BJ (cell line): ENCODE results near the gene RNF14. TPM values are rescaled to one million over a fixed set of nuclear protein-coding genes. Genes with fewer than 3 reads are reported as not detected.

Experiments used
- CTCF ChIA-PET: fragments of 350-600 bp; formaldehyde crosslinking; extraction: SDS; loops from one replicate; lab custom pipeline; 2021; ENCODE audit warnings: antibody characterized with exemption, inconsistent platforms; lab: Yijun Ruan, JAX
- POLR2A ChIA-PET: fragments of 300-600 bp; sonication (Branson Sonifier 250); formaldehyde crosslinking; extraction: SDS; loops from one replicate; lab custom pipeline; 2021; ENCODE audit warnings: antibody characterized with exemption; lab: Charles Lee
- DNase-seq: peaks from one replicate; pipeline ENCODE4 v3.0.0-alpha.2; 2011; ENCODE audit warnings: low read depth
- H3K27me3 ChIP-seq: 2 replicates; pipeline ENCODE4 v1.6.0; 2011; ENCODE audit warnings: low read length; ENCODE audit not compliant: control insufficient read depth, insufficient read depth
- H3K36me3 ChIP-seq: 2 replicates; pipeline ENCODE4 v1.5.1; 2011; ENCODE audit warnings: low read length; ENCODE audit not compliant: control insufficient read depth, insufficient read depth
- H3K4me3 ChIP-seq: 2 replicates; pipeline ENCODE4 v1.5.1; 2011; ENCODE audit warnings: low read depth, mild to moderate bottlenecking, control low read depth, low read length
- polyA plus RNA-seq: library from polyadenylated mRNA; depleted of rRNA; stranded (reverse); fragments of >200 nt; gene quantifications from 2 replicates; pipeline ENCODE4 v1.2.3, GENCODE V29; 2011
- TF ChIP-seq, protein P1 (sequence below): IDR thresholded peaks from 2 replicates; pipeline ENCODE4 v1.5.1; 2011; ENCODE audit warnings: low read depth, mild to moderate bottlenecking, control low read depth, inconsistent platforms, low read length, moderate library complexity; ENCODE audit not compliant: insufficient read depth

The RNF14 gene
- polyA plus RNA-seq, 1 experiment = 27.2 TPM

DNA sequence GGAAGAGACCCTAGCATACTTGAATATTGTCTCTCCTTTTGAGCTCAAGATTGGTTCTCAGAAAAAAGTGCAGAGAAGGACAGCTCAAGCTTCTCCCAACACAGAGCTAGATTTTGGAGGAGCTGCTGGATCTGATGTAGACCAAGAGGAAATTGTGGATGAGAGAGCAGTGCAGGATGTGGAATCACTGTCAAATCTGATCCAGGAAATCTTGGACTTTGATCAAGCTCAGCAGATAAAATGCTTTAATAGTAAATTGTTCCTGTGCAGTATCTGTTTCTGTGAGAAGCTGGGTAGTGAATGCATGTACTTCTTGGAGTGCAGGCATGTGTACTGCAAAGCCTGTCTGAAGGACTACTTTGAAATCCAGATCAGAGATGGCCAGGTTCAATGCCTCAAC, 9.5 kb downstream of the RNF14 start:
- peaks cover 9% of the 10 kb centered on the region for H3K36me3 ChIP-seq
- TF ChIP-seq, protein P1, sequence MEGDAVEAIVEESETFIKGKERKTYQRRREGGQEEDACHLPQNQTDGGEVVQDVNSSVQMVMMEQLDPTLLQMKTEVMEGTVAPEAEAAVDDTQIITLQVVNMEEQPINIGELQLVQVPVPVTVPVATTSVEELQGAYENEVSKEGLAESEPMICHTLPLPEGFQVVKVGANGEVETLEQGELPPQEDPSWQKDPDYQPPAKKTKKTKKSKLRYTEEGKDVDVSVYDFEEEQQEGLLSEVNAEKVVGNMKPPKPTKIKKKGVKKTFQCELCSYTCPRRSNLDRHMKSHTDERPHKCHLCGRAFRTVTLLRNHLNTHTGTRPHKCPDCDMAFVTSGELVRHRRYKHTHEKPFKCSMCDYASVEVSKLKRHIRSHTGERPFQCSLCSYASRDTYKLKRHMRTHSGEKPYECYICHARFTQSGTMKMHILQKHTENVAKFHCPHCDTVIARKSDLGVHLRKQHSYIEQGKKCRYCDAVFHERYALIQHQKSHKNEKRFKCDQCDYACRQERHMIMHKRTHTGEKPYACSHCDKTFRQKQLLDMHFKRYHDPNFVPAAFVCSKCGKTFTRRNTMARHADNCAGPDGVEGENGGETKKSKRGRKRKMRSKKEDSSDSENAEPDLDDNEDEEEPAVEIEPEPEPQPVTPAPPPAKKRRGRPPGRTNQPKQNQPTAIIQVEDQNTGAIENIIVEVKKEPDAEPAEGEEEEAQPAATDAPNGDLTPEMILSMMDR = no peak
- ChIA-PET POLR2A (no interaction called here), CTCF (interaction anchor here (1.2 to 3.8 kb wide), 5 partner anchors 9 to 165 kb away, joined by 4 to 23 read pairs (median 13); partner anchors contain the start of gene RNF14)
- DNase-seq = no peak
- no peaks in the 10 kb centered on the region for H3K27me3 ChIP-seq
- no peak overlapping the region for H3K4me3 ChIP-seq

DNA sequence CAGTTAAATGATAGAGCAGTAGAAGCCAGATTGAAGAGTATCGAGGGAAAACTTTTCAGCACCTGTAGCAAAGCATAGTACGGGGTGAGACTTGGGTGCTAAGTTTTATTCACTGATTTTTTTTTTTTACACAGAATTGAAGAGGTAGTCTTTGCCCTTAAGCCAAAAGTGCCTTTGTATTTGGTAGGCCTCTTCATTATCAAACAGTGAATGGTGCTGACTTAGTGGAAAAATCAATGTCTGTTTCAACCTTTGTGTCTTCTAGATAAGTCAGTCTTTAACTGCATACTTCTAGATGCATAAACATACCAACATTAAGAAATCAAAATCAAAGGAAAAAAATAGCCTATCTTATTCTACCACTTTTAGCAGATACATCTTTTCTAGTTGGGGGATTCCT, 13.7 kb downstream of the RNF14 start:
- POLR2A ChIA-PET = no interaction called here
- TF ChIP-seq, protein P1 = no peak
- H3K36me3 ChIP-seq = peaks cover 16% of the 10 kb centered on the region
- DNase-seq = no peak
- CTCF ChIA-PET = interaction anchor here (1.0 to 4.2 kb wide), 2 partner anchors 14 to 22 kb away, joined by 3 to 18 read pairs; partner anchors contain the start of gene RNF14
- H3K27me3 ChIP-seq = no peaks in the 10 kb centered on the region
- no peak overlapping the region for H3K4me3 ChIP-seq

DNA sequence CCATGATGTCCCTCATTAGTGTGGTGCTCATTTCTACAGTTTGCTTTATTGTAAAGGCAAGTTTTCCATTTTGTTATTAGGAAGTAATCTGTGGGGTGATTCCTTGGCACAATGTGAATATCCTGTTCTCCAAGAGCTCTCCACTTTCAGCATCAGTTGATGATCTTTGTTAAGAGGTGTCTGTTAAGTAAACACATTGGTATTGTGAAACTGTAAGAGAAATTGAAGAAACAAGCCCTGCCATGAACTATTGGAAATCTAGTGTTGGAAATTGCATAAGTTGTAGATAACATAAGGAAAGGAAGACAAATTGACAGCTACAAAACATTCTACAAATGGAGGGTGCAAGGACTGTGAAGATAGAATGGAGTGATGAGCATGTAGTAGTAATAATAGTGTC, 17.2 kb downstream of the RNF14 start:
- ChIA-PET CTCF (interaction anchor here (0.7 to 4.2 kb wide), 4 partner anchors 17 to 339 kb away, joined by 3 to 18 read pairs (median 4); partner anchors contain the start of genes RNF14 and SPRY4), POLR2A (no interaction called here)
- H3K27me3 ChIP-seq = no peaks in the 10 kb centered on the region
- peaks cover 9% of the 10 kb centered on the region for H3K36me3 ChIP-seq
- TF ChIP-seq, protein P1 = no peak
- DNase-seq = no peak
- no peak overlapping the region for H3K4me3 ChIP-seq

DNA sequence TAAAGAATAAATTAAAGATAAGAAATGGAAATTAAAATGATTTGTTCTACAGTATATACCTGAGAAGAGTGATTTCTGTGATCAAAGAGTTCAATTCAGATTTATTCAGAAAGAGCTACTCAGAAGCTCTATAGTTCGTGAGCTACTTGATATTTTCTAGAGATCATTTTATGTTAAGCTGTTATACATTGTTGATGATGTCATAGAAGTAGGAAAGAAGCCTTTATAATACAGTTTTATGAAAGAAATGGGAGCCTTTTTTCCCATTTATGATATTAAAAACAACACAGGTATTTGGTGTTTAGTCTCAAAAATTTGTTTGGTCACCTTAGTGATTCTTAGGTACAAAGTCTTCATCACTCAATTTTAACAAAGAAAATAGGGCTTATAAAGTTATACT, 20.8 kb downstream of the RNF14 start:
- POLR2A ChIA-PET = no interaction called here

DNA sequence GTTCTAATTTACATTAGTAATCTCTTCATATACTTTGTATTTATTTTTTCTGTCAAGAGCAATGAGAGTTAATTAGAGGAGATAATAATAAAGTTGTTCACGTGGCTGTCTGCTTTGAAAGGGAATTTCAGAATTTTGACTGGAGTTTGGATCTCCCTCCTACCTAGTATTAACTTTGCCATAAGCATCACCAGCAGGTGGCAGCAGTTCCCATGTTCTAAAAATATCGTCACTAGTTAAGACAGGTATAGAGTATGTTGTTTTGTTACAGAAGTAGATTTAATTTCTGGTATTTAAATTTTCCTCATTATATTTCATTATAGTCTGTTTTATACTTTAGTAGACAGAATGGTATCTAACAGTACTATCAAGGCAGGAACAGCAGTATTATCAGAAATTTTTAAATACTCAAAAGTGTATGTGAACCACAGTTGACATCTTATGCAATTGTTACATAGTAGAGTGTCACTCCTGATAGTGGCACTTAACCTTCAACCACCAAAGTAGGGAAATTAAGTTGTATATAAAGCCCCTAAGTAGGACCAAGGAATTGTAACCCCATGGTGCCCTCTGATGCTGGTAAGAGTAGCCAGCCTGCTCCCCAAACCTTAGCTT, 23.6 kb downstream of the RNF14 start:
- Histone ChIP-seq H3K27me3 (no peaks in the 10 kb centered on the region), H3K4me3 (no peak overlapping the region), H3K36me3 (peaks cover 5% of the 10 kb centered on the region)
- ChIA-PET POLR2A (no interaction called here), CTCF (interaction anchor here (0.6 to 11.0 kb wide), 14 partner anchors 13 to 332 kb away, joined by 3 to 124 read pairs (median 4); partner anchors contain the start of genes GNPDA1 and RNF14)
- TF ChIP-seq, protein P1 = peak; percentile 72
- DNase-seq = no peak

More for the DNA sequence above, 20.8 kb downstream of the RNF14 start:
- TF ChIP-seq, protein P1 = no peak
- H3K36me3 ChIP-seq = peaks cover 10% of the 10 kb centered on the region
- DNase-seq = no peak
- no peak overlapping the region for H3K4me3 ChIP-seq
- H3K27me3 ChIP-seq = no peaks in the 10 kb centered on the region
- CTCF ChIA-PET = interaction anchor here (0.8 to 11.0 kb wide), 9 partner anchors 10 to 298 kb away, joined by 3 to 124 read pairs (median 12); partner anchors contain the start of genes GNPDA1 and RNF14
